Liver (tissue), 9 donors: ENCODE data around the gene VIPR2. TPM values are rescaled to one million over a fixed set of nuclear protein-coding genes. Genes with fewer than 3 reads are reported as not detected.

ENCODE experiments used
- DNase-seq: peaks from one replicate; pipeline ENCODE4 v3.0.0-alpha.2; 2017; ENCODE audit warnings: low spot score
- H3K27ac ChIP-seq, 2 donors: one replicate each; pipeline ENCODE4 v1.7.0; 2013; ENCODE audit warnings: inconsistent platforms in 2 of 2, low read length in 2 of 2, control low read depth in 1 of 2, low read depth in 1 of 2, mild to moderate bottlenecking in 1 of 2
- H3K27me3 ChIP-seq, 4 donors: one replicate each; pipeline versions ENCODE4 v1.6.1 to v1.7.0; 2013; ENCODE audit warnings: low read length in 3 of 4, inconsistent platforms in 1 of 4, mild to moderate bottlenecking in 1 of 4, moderate library complexity in 1 of 4; ENCODE audit not compliant: control insufficient read depth in 4 of 4, insufficient read depth in 4 of 4
- H3K36me3 ChIP-seq, 4 donors: one replicate each; pipeline versions ENCODE4 v1.6.1 to v1.7.0; 2013; ENCODE audit warnings: low read length in 3 of 4, mild to moderate bottlenecking in 3 of 4, low read depth in 1 of 4, moderate library complexity in 1 of 4; ENCODE audit not compliant: control insufficient read depth in 4 of 4, insufficient read depth in 3 of 4
- H3K4me1 ChIP-seq, 4 donors: one replicate each; pipeline versions ENCODE4 v1.6.1 to v1.7.0; 2013; ENCODE audit warnings: low read length in 3 of 4, mild to moderate bottlenecking in 3 of 4, moderate library complexity in 1 of 4; ENCODE audit not compliant: control insufficient read depth in 4 of 4, insufficient read depth in 4 of 4
- H3K4me3 ChIP-seq, 3 donors: one replicate each; pipeline versions ENCODE4 v1.6.1 to v1.7.0; 2013; ENCODE audit warnings: low read length in 3 of 3, control low read depth in 1 of 3, low read depth in 1 of 3, mild to moderate bottlenecking in 1 of 3
- H3K9ac ChIP-seq, 2 donors: one replicate each; pipeline ENCODE4 v1.7.0; 2013; ENCODE audit warnings: low read length in 2 of 2, mild to moderate bottlenecking in 2 of 2, moderate library complexity in 2 of 2, control low read depth in 1 of 2, low read depth in 1 of 2
- H3K9me3 ChIP-seq, 4 donors: one replicate each; pipeline versions ENCODE4 v1.6.1 to v1.7.0; 2013; ENCODE audit warnings: low read length in 3 of 4; ENCODE audit not compliant: control insufficient read depth in 4 of 4
- EGR1 ChIP-seq, 2 donors: IDR thresholded peaks; 2 replicates each; pipeline ENCODE4 v1.6.1; 2016 to 2018; ENCODE audit warnings: antibody characterized with exemption in 2 of 2, low read depth in 2 of 2
- FOXA1 ChIP-seq: IDR thresholded peaks from 2 replicates; pipeline ENCODE4 v1.6.1; 2016; ENCODE audit warnings: antibody characterized with exemption
- GABPA ChIP-seq, 2 donors: IDR thresholded peaks in 1 of 2; conservative IDR thresholded peaks in 1 of 2; 2 replicates each; pipeline ENCODE4 v1.6.1; 2016; ENCODE audit warnings: antibody characterized with exemption in 2 of 2, mild to moderate bottlenecking in 1 of 2, moderate library complexity in 1 of 2
- HNF4A ChIP-seq, 2 donors: conservative IDR thresholded peaks; 2 replicates each; pipeline ENCODE4 v1.6.1; 2016; ENCODE audit warnings: antibody characterized with exemption in 2 of 2, mild to moderate bottlenecking in 2 of 2
- HNF4G ChIP-seq: IDR thresholded peaks from 2 replicates; pipeline ENCODE4 v1.6.1; 2016; ENCODE audit warnings: antibody characterized with exemption
- JUND ChIP-seq, 2 donors: IDR thresholded peaks; 2 replicates each; pipeline ENCODE4 v1.6.1; 2016; ENCODE audit warnings: antibody characterized with exemption in 2 of 2
- NR2F2 ChIP-seq: IDR thresholded peaks from 2 replicates; pipeline ENCODE4 v1.6.1; 2016; ENCODE audit warnings: antibody characterized with exemption
- RXRA ChIP-seq, 2 donors: IDR thresholded peaks; 2 replicates each; pipeline ENCODE4 v1.6.1; 2017 to 2018; ENCODE audit warnings: antibody characterized with exemption in 2 of 2, mild to moderate bottlenecking in 1 of 2
- SP1 ChIP-seq: IDR thresholded peaks from 2 replicates; pipeline ENCODE4 v1.6.1; 2018; ENCODE audit warnings: antibody characterized with exemption, mild to moderate bottlenecking
- TAF1 ChIP-seq: conservative IDR thresholded peaks from 2 replicates; pipeline ENCODE4 v1.6.1; 2016; ENCODE audit warnings: antibody characterized with exemption, mild to moderate bottlenecking
- YY1 ChIP-seq: IDR thresholded peaks from 2 replicates; pipeline ENCODE4 v1.6.1; 2016; ENCODE audit warnings: antibody characterized with exemption, mild to moderate bottlenecking
- WGBS: extraction: QIAGEN DNeasy Blood & Tissue Kit; methylation state at CpG from one replicate; pipeline ENCODE4 v1.1.7; 2013; 5-methylcytosine and 5-hydroxymethylcytosine counted together
- polyA plus RNA-seq, 2 donors: library from polyadenylated mRNA; stranded (reverse) in 1 of 2; unstranded in 1 of 2; fragments of 200-250 nt in 1 of 2; fragments of >200 nt in 1 of 2; fragmentation: Nextera tagmentation in 1 of 2; extraction: Ambion mirVana in 1 of 2; gene quantifications; one replicate each; pipeline versions ENCODE4 v1.2.1 to v1.2.3, GENCODE V29; 2013 to 2015
- total RNA-seq, 2 donors: library from RNA; depleted of rRNA; stranded (reverse); fragments of >200 nt; gene quantifications; one replicate each; pipeline ENCODE4 v1.2.3, GENCODE V29; 2014
- TF ChIP-seq, protein P1 (sequence below): IDR thresholded peaks from 2 replicates; pipeline ENCODE4 v1.6.1; 2016; ENCODE audit warnings: antibody characterized with exemption
- TF ChIP-seq, protein P2 (sequence below): IDR thresholded peaks from 2 replicates; pipeline ENCODE4 v1.6.1; 2016; ENCODE audit warnings: antibody characterized with exemption
- TF ChIP-seq, protein P3 (sequence below): IDR thresholded peaks from 2 replicates; pipeline ENCODE4 v1.6.1; 2016; ENCODE audit warnings: antibody characterized with exemption, mild to moderate bottlenecking
- TF ChIP-seq, protein P4 (sequence below): fragments of 150-350 bp; IDR thresholded peaks from 2 replicates; pipeline ENCODE4 v1.5.1; 2017; ENCODE audit warnings: improper control_type of control experiment, low read depth, low read length; ENCODE audit not compliant: missing input control
- TF ChIP-seq, protein P5 (sequence below): IDR thresholded peaks from 2 replicates; pipeline ENCODE4 v1.6.1; 2016; ENCODE audit warnings: antibody characterized with exemption
- donor health status: healthy.
- donor health status: healthy.
- donor health status: healthy.
- donor health status: healthy.
- donor health status: healthy.

Gene VIPR2
- total and polyA plus RNA-seq, 4 donors: 0.05 to 0.17 (median 0.10) TPM; not detected in 1

DNA sequence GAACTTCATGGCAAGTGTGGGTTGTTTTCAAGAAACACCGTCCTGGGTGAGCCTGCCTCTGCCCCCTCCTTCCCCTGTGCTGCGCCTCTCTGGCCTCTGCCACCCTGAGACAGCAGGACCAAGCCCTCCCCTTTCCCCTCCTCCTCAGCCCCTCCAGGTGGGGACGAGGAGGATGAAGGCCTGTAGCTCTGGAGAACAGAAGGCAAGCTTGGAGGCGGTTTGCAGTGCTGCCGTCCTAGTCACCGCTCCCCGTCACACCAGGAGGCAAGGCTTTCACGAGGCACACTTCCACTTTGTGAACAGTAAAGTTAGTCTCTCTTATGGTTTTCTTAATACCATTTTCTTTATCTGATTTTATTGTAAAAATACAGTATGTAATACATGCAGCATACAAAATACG lies 8.8 kb upstream of the VIPR2 start:
- H3K4me3 ChIP-seq: no peak overlapping the region
- H3K27me3 ChIP-seq: no peaks in the 10 kb centered on the region
- TF ChIP-seq FOXA1 (no peak), SP1 (no peak), GABPA (IDR thresholded peaks at IDR 0.05 in 1 of 2, conservative IDR thresholded peaks at IDR 0.05 in 1 of 2) (no peak), RXRA (IDR thresholded peaks at IDR 0.05) (no peak), JUND (IDR thresholded peaks at IDR 0.05) (no peak), EGR1 (IDR thresholded peaks at IDR 0.05; ENCODE audit: low read depth in 2 of 2) (no peak), YY1 (no peak), NR2F2 (no peak), TAF1 (no peak)
- TF ChIP-seq, protein P1, sequence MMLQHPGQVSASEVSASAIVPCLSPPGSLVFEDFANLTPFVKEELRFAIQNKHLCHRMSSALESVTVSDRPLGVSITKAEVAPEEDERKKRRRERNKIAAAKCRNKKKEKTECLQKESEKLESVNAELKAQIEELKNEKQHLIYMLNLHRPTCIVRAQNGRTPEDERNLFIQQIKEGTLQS: no peak
- TF ChIP-seq, protein P2, sequence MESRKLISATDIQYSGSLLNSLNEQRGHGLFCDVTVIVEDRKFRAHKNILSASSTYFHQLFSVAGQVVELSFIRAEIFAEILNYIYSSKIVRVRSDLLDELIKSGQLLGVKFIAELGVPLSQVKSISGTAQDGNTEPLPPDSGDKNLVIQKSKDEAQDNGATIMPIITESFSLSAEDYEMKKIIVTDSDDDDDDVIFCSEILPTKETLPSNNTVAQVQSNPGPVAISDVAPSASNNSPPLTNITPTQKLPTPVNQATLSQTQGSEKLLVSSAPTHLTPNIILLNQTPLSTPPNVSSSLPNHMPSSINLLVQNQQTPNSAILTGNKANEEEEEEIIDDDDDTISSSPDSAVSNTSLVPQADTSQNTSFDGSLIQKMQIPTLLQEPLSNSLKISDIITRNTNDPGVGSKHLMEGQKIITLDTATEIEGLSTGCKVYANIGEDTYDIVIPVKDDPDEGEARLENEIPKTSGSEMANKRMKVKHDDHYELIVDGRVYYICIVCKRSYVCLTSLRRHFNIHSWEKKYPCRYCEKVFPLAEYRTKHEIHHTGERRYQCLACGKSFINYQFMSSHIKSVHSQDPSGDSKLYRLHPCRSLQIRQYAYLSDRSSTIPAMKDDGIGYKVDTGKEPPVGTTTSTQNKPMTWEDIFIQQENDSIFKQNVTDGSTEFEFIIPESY: no peak
- TF ChIP-seq, protein P3, sequence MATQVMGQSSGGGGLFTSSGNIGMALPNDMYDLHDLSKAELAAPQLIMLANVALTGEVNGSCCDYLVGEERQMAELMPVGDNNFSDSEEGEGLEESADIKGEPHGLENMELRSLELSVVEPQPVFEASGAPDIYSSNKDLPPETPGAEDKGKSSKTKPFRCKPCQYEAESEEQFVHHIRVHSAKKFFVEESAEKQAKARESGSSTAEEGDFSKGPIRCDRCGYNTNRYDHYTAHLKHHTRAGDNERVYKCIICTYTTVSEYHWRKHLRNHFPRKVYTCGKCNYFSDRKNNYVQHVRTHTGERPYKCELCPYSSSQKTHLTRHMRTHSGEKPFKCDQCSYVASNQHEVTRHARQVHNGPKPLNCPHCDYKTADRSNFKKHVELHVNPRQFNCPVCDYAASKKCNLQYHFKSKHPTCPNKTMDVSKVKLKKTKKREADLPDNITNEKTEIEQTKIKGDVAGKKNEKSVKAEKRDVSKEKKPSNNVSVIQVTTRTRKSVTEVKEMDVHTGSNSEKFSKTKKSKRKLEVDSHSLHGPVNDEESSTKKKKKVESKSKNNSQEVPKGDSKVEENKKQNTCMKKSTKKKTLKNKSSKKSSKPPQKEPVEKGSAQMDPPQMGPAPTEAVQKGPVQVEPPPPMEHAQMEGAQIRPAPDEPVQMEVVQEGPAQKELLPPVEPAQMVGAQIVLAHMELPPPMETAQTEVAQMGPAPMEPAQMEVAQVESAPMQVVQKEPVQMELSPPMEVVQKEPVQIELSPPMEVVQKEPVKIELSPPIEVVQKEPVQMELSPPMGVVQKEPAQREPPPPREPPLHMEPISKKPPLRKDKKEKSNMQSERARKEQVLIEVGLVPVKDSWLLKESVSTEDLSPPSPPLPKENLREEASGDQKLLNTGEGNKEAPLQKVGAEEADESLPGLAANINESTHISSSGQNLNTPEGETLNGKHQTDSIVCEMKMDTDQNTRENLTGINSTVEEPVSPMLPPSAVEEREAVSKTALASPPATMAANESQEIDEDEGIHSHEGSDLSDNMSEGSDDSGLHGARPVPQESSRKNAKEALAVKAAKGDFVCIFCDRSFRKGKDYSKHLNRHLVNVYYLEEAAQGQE: no peak
- H3K9ac ChIP-seq: no peak overlapping the region
- no peaks in the 10 kb centered on the region for H3K4me1 ChIP-seq
- DNase-seq: no peak
- no peaks in the 10 kb centered on the region for H3K36me3 ChIP-seq
- no peak overlapping the region for H3K27ac ChIP-seq
- WGBS: 86% methylated on average over 9 of the region's 9 CpGs
- H3K9me3 ChIP-seq: no peaks in the 10 kb centered on the region

DNA sequence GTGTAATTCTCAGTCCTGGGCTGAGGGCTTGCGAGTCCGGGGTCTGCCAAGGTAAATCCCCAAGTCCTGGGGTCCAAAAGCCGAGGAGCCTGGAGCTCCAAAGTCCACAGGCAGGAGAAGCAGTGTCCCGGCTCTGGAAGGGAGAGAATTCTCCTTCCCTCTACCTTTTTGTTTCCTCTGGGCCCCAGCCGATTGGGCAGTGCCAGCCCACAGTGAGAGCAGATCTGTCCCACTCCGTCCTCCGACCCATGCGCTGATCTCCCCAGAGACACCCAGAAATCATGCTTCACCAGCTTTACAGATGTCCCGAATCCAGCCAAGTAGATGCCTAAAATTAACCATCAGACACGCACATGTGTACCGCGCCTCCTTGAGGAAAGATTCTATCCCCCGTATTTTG lies 8.1 kb upstream of the VIPR2 start:
- Histone ChIP-seq H3K9ac (no peak overlapping the region), H3K27me3 (no peaks in the 10 kb centered on the region), H3K36me3 (no peaks in the 10 kb centered on the region), H3K9me3 (no peaks in the 10 kb centered on the region), H3K4me3 (no peak overlapping the region), H3K27ac (no peak overlapping the region), H3K4me1 (no peaks in the 10 kb centered on the region)
- 91% methylated on average over 13 of the region's 13 CpGs for WGBS
- no peak for DNase-seq
- TF ChIP-seq TAF1: no peak
- no peak for TF ChIP-seq RXRA (IDR thresholded peaks at IDR 0.05)
- no peak for TF ChIP-seq HNF4A (conservative IDR thresholded peaks at IDR 0.05)
- TF ChIP-seq, protein P4, sequence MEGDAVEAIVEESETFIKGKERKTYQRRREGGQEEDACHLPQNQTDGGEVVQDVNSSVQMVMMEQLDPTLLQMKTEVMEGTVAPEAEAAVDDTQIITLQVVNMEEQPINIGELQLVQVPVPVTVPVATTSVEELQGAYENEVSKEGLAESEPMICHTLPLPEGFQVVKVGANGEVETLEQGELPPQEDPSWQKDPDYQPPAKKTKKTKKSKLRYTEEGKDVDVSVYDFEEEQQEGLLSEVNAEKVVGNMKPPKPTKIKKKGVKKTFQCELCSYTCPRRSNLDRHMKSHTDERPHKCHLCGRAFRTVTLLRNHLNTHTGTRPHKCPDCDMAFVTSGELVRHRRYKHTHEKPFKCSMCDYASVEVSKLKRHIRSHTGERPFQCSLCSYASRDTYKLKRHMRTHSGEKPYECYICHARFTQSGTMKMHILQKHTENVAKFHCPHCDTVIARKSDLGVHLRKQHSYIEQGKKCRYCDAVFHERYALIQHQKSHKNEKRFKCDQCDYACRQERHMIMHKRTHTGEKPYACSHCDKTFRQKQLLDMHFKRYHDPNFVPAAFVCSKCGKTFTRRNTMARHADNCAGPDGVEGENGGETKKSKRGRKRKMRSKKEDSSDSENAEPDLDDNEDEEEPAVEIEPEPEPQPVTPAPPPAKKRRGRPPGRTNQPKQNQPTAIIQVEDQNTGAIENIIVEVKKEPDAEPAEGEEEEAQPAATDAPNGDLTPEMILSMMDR: no peak
- TF ChIP-seq HNF4G: no peak
- TF ChIP-seq, protein P5, sequence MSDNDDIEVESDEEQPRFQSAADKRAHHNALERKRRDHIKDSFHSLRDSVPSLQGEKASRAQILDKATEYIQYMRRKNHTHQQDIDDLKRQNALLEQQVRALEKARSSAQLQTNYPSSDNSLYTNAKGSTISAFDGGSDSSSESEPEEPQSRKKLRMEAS: no peak
